GM12864 (cell line): ENCODE measurements around the gene ZNF519.

Source experiments
- DNase-seq: peaks from one replicate; pipeline ENCODE4 v3.0.0-alpha.2; 2011; ENCODE audit warnings: low read depth
- H3K4me3 ChIP-seq: 2 replicates; pipeline ENCODE4 v1.5.1; 2011; ENCODE audit warnings: mild to moderate bottlenecking, low read depth, low read length, control low read depth
- CTCF ChIP-seq: IDR thresholded peaks from 2 replicates; pipeline ENCODE4 v1.5.1; 2011; ENCODE audit warnings: low read depth, mild to moderate bottlenecking, moderate library complexity, low read length, control low read depth, inconsistent platforms; ENCODE audit errors: missing control alignments

Gene ZNF519

GRCh38 chr18:14100503-14101286, 31.5 kb downstream of the ZNF519 start:
- H3K4me3 ChIP-seq: no peak overlapping the region
- no peak for TF ChIP-seq CTCF
- no peak for DNase-seq

GRCh38 chr18:14098428-14098827, 33.8 kb downstream of the ZNF519 start:
- H3K4me3 ChIP-seq: no peak overlapping the region
- DNase-seq: no peak
- TF ChIP-seq CTCF: no peak

GRCh38 chr18:14097761-14098160, 34.5 kb downstream of the ZNF519 start:
- TF ChIP-seq CTCF: no peak
- no peak for DNase-seq
- no peak overlapping the region for H3K4me3 ChIP-seq

- TF ChIP-seq CTCF: no peak
- no peak overlapping the region for H3K4me3 ChIP-seq
Measured at GRCh38 chr18:14093307-14093915, 38.8 kb downstream of the ZNF519 start.

GRCh38 chr18:14092625-14093306, 39.5 kb downstream of the ZNF519 start:
- DNase-seq: no peak
- TF ChIP-seq CTCF: no peak
- no peak overlapping the region for H3K4me3 ChIP-seq

More at GRCh38 chr18:14093307-14093915, 38.8 kb downstream of the ZNF519 start:
- no peak for DNase-seq

- no peak for DNase-seq
- TF ChIP-seq CTCF: no peak
- no peak overlapping the region for H3K4me3 ChIP-seq
Measured at GRCh38 chr18:14089781-14090180, 42.5 kb downstream of the ZNF519 start.
